Stimulated activated CD4-positive, alpha-beta T cell treated with anti-CD3 and anti-CD28 coated beads, Interleukin-12 subunit alpha, Interleukin-12 subunit beta, amount 100 ng/mL, for 48 hours (primary cell): ENCODE data around the gene ARIH1.

ENCODE experiments used
- DNase-seq, 3 donors: peaks; one replicate each; pipeline ENCODE4 v3.0.0-alpha.2; 2020; ENCODE audit warnings: low read depth in 2 of 3, low spot score in 1 of 3

Gene ARIH1

GRCh38 chr15:72538931-72539330 is 64.8 kb downstream of the ARIH1 start:
- DNase-seq: no peak

GRCh38 chr15:72540606-72541237 is 66.6 kb downstream of the ARIH1 start:
- no peak for DNase-seq

- no peak for DNase-seq
These were observed 67.5 kb downstream of the ARIH1 start for GRCh38 chr15:72541674-72542073.

- no peak for DNase-seq
These were observed 71.0 kb downstream of the ARIH1 start for GRCh38 chr15:72545156-72545555.

GRCh38 chr15:72554471-72555425 is 80.6 kb downstream of the ARIH1 start:
- DNase-seq: peak; percentile 8 to 33 (median 22)

- no peak for DNase-seq
These were observed 85.7 kb downstream of the ARIH1 start for GRCh38 chr15:72559781-72560180.

- DNase-seq: no peak
These were observed 86.3 kb downstream of the ARIH1 start for GRCh38 chr15:72560458-72560857.

GRCh38 chr15:72562386-72562785 is 88.3 kb downstream of the ARIH1 start:
- no peak for DNase-seq

- no peak for DNase-seq
These were observed 88.7 kb downstream of the ARIH1 start for GRCh38 chr15:72562878-72563277.

GRCh38 chr15:72564091-72564490 is 90.0 kb downstream of the ARIH1 start:
- DNase-seq: no peak

GRCh38 chr15:72566973-72567372 is 92.8 kb downstream of the ARIH1 start:
- no peak for DNase-seq

GRCh38 chr15:72570059-72570458 is 95.9 kb downstream of the ARIH1 start:
- DNase-seq: no peak

- no peak for DNase-seq
These were observed 105.7 kb downstream of the ARIH1 start for GRCh38 chr15:72579814-72580213.

GRCh38 chr15:72584006-72584405 is 109.9 kb downstream of the ARIH1 start:
- DNase-seq: no peak

- DNase-seq: no peak
These were observed 110.9 kb downstream of the ARIH1 start for GRCh38 chr15:72585025-72585424.

GRCh38 chr15:72585476-72586058 is 111.4 kb downstream of the ARIH1 start:
- DNase-seq: no peak

- DNase-seq: no peak
These were observed 114.0 kb downstream of the ARIH1 start for GRCh38 chr15:72588096-72588495.

GRCh38 chr15:72590427-72590826 is 116.3 kb downstream of the ARIH1 start:
- DNase-seq: no peak

- DNase-seq: no peak
These were observed 117.2 kb downstream of the ARIH1 start for GRCh38 chr15:72591361-72591760.

GRCh38 chr15:72592097-72592496 is 118.0 kb downstream of the ARIH1 start:
- DNase-seq: no peak

- no peak for DNase-seq
These were observed 118.5 kb downstream of the ARIH1 start for GRCh38 chr15:72592676-72593075.

- no peak for DNase-seq
These were observed 119.7 kb downstream of the ARIH1 start for GRCh38 chr15:72593838-72594237.
